T-cell (primary cell): ENCODE measurements around the gene TBC1D22A. TPM values are rescaled to one million over a fixed set of nuclear protein-coding genes. Genes with fewer than 3 reads are reported as not detected.
A peak's percentile ranks its signal among the peaks of the same experiment; 100 is the strongest.

Experiments
- ATAC-seq, 4 experiments: fragments of 200-7000 bp in 3 of 4; fragments of 150-1000 bp in 1 of 4; cut with Tn5 transposase; replicated peaks in 1 of 4; 1 replicate in 3 of 4; 2 replicates in 1 of 4; pipeline ENCODE4 v1.10.0; 2021; ENCODE audit warnings: moderate library complexity in 3 of 4, mild to moderate bottlenecking in 2 of 4, moderate number of reproducible peaks in 1 of 4
- CTCF ChIA-PET, 2 donors: fragments of 300-600 bp; sonication (Branson Sonifier 250); formaldehyde crosslinking; loops; one replicate each; lab custom pipeline; 2022; ENCODE audit warnings: antibody characterized with exemption in 2 of 2; lab: Charles Lee
- POLR2A ChIA-PET, 2 donors: fragments of 300-600 bp; sonication (Branson Sonifier 250); formaldehyde crosslinking; loops; one replicate each; lab custom pipeline; 2022; ENCODE audit warnings: antibody characterized with exemption in 2 of 2; lab: Charles Lee
- DNase-seq, 35 experiments: peaks; one replicate each; pipeline versions ENCODE4 v3.0.0 to v3.0.0-alpha.2; 2013 to 2023
- H3K27ac ChIP-seq: one replicate; pipeline ENCODE4 v1.5.1; 2013; ENCODE audit warnings: low read length
- H3K27me3 ChIP-seq, 2 experiments: replicated peaks in 1 of 2; 1 replicate in 1 of 2; 2 replicates in 1 of 2; pipeline versions ENCODE4 v1.6.1 to v1.7.0; 2013; ENCODE audit warnings: low read length in 1 of 2, mixed read lengths in 1 of 2; ENCODE audit not compliant: control insufficient read depth in 2 of 2, insufficient read depth in 2 of 2; ENCODE audit errors: extremely low read depth in 1 of 2
- H3K36me3 ChIP-seq, 2 donors: 1 replicate in 1 of 2; 2 replicates in 1 of 2; pipeline versions ENCODE4 v1.6.1 to v1.7.0; 2013; ENCODE audit warnings: low read length in 1 of 2; ENCODE audit not compliant: control insufficient read depth in 2 of 2, insufficient read depth in 1 of 2; ENCODE audit errors: extremely low read depth in 1 of 2
- H3K4me1 ChIP-seq, 2 experiments: 1 replicate in 1 of 2; 2 replicates in 1 of 2; pipeline versions ENCODE4 v1.6.1 to v1.7.0; 2013; ENCODE audit warnings: low read length in 2 of 2, mixed read lengths in 1 of 2; ENCODE audit not compliant: insufficient read depth in 2 of 2, control insufficient read depth in 1 of 2; ENCODE audit errors: extremely low read depth in 1 of 2
- H3K4me3 ChIP-seq, 2 donors: 1 replicate in 1 of 2; 2 replicates in 1 of 2; pipeline versions ENCODE4 v1.5.1 to v1.7.0; 2013; ENCODE audit warnings: mild to moderate bottlenecking in 2 of 2, low read length in 1 of 2, moderate library complexity in 1 of 2; ENCODE audit not compliant: control insufficient read depth in 1 of 2; ENCODE audit errors: extremely low read depth in 1 of 2
- H3K9me3 ChIP-seq: 2 replicates; pipeline ENCODE4 v1.7.0; 2013
- H3K27ac Mint-ChIP-seq, 2 donors: one replicate each; pipeline ENCODE4 v1.8.0; 2020 to 2021; ENCODE audit warnings: mild to moderate bottlenecking in 2 of 2, mixed read lengths in 2 of 2
- H3K27me3 Mint-ChIP-seq, 2 donors: one replicate each; pipeline ENCODE4 v1.8.0; 2021 to 2022; ENCODE audit warnings: mixed read lengths in 2 of 2
- H3K36me3 Mint-ChIP-seq: one replicate; pipeline ENCODE4 v1.8.0; 2021; ENCODE audit warnings: mixed read lengths
- H3K4me1 Mint-ChIP-seq, 3 donors: one replicate each; pipeline ENCODE4 v1.8.0; 2020 to 2022; ENCODE audit warnings: mixed read lengths in 3 of 3, mild to moderate bottlenecking in 1 of 3
- H3K4me3 Mint-ChIP-seq, 3 donors: one replicate each; pipeline ENCODE4 v1.8.0; 2020 to 2022; ENCODE audit warnings: mild to moderate bottlenecking in 3 of 3, mixed read lengths in 3 of 3, moderate library complexity in 3 of 3
- H3K9me3 Mint-ChIP-seq, 3 donors: one replicate each; pipeline ENCODE4 v1.8.0; 2020 to 2022; ENCODE audit warnings: mixed read lengths in 3 of 3
- WGBS: methylation state at CpG from one replicate; pipeline ENCODE4 v1.1.5; 2013; ENCODE audit warnings: missing lambda C conversion rate; ENCODE audit not compliant: insufficient coverage; 5-methylcytosine and 5-hydroxymethylcytosine counted together
- total RNA-seq, 35 experiments: library from RNA in 6 of 35; stranded (reverse) in 6 of 35; fragments of 120-200 nt in 1 of 35; gene quantifications; one replicate each; pipeline versions ENCODE4 v1.2.1 to v1.2.4 and lab custom pipeline; 2013 to 2026

Gene TBC1D22A
- total RNA-seq, 5 donors from 2014 or later (not counting 1 experiment from before 2014, with no cell fraction given), result 38.3 to 67.8 (median 57.7) TPM

DNA sequence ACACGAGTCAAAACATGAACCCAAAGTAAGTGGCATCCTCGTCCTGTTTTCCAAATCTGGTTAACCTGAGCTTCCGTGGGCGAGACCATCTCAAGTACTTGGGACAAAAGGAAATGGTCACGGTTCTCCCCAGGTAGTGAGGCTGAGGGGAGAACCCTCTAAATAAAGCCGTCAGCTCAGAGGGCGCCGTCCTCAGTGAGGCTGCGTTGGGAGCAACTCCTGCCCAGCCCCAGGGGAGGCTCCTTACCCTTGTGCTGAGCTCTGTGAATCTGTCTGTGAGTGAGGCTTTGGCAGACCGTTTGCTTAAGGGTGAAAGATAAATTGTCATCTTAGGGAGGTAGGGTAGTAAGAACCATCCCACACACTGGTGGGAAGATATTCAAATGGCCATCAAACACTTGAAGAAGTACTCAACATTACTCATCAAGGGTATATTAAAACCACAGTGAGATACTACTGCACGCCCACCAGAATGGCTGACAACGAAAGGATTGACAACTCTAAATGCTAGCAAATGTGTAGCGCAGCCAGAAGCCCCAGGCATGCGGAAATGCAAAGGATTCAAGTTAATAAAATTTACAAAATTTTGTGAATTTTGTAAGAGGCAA, 321.0 kb downstream of the TBC1D22A start:
- Mint-ChIP-seq H3K4me1 (peaks cover 5 to 17% (median 9%) of the 10 kb centered on the region in 3 donors), H3K27me3 (no peaks in the 10 kb centered on the region), H3K9me3 (peaks cover 0 to 11% (median 0%) of the 10 kb centered on the region in 3 donors), H3K4me3 (no peak overlapping the region), H3K36me3 (peaks cover 26% of the 10 kb centered on the region), H3K27ac (no peak overlapping the region)
- POLR2A ChIA-PET, result no interaction called here
- H3K27ac ChIP-seq, result no peak overlapping the region
- no peak overlapping the region for H3K4me3 ChIP-seq
- no peaks in the 10 kb centered on the region for H3K36me3 ChIP-seq
- no peaks in the 10 kb centered on the region for H3K9me3 ChIP-seq
- 83% methylated on average over 9 of the region's 14 CpGs for WGBS
- no peak for ATAC-seq
- DNase-seq, result no peak
- no peaks in the 10 kb centered on the region for H3K27me3 ChIP-seq
- H3K4me1 ChIP-seq, result no peaks in the 10 kb centered on the region
- CTCF ChIA-PET, result no interaction called here

DNA sequence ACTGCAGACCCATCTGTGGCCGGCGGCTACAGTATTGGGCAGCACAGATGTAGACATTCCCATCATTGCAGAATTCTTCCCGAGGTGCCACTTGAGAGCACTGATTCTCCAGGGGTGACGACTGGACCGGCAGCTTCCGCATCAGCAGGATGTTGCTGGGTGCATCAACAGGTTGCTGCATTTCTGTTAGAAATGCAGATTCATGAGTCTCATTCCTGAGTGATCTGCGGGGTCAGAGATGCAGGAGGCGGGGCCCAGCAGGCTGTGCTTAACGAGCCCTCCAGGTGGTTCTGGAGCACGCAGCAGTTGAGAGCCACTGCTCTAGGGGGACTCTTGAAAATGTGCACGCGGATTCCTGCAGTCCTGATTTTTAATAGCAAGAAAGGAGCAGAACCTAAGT, 321.8 kb downstream of the TBC1D22A start:
- H3K4me3 ChIP-seq, result no peak overlapping the region
- no peaks in the 10 kb centered on the region for H3K27me3 ChIP-seq
- H3K27ac ChIP-seq, result no peak overlapping the region
- no peaks in the 10 kb centered on the region for H3K27me3 Mint-ChIP-seq
- H3K4me3 Mint-ChIP-seq, result no peak overlapping the region
- no peak for ATAC-seq
- peaks cover 13 to 24% (median 17%) of the 10 kb centered on the region in 3 donors for H3K4me1 Mint-ChIP-seq
- 98% methylated on average over 12 of the region's 12 CpGs for WGBS
- peaks cover 23% of the 10 kb centered on the region for H3K36me3 Mint-ChIP-seq
- ChIA-PET CTCF (no interaction called here), POLR2A (no interaction called here)
- DNase-seq, result no peak
- no peaks in the 10 kb centered on the region for H3K9me3 ChIP-seq
- peaks cover 0 to 11% (median 0%) of the 10 kb centered on the region in 3 donors for H3K9me3 Mint-ChIP-seq
- H3K27ac Mint-ChIP-seq, result no peak overlapping the region
- no peaks in the 10 kb centered on the region for H3K36me3 ChIP-seq
- no peaks in the 10 kb centered on the region for H3K4me1 ChIP-seq

DNA sequence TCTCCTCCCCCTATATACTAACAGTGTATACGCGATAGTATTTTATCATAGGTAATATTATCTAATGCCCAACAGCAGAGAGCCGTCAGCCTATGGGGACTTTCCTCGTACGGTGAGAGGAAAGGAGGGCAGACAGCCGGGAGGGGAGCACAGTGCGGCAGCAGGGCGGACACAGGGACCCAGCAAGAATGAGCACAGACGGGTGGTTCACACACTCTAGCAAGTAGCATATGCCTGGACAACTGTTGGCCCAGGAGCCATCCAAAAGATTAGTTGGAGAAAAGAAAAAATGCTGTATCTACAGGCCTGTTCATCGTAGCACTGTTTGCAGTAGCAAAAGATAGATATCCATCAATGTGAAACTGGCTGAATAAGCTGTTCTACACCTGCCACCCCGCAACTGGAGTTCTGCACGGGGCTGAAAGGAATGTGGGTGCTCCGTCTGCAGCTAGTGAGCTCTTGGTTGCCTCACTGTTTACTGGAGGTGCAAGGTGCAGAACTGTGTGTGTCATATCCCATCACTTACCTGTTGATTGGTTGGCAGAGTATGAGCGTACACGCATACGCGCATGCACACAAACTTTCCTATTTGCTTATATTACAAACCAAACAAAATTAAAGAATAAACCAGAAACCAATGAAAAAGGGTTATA, 324.3 kb downstream of the TBC1D22A start:
- DNase-seq, result no peak
- Histone ChIP-seq H3K36me3 (no peaks in the 10 kb centered on the region), H3K27me3 (no peaks in the 10 kb centered on the region), H3K4me1 (peaks cover 0 to 19% of the 10 kb centered on the region in 2 experiments), H3K27ac (no peak overlapping the region), H3K9me3 (no peaks in the 10 kb centered on the region), H3K4me3 (no peak overlapping the region)
- H3K9me3 Mint-ChIP-seq, result no peaks in the 10 kb centered on the region
- peaks cover 34 to 44% (median 35%) of the 10 kb centered on the region in 3 donors for H3K4me1 Mint-ChIP-seq
- POLR2A ChIA-PET, result no interaction called here
- CTCF ChIA-PET, result no interaction called here
- H3K27me3 Mint-ChIP-seq, result no peaks in the 10 kb centered on the region
- 96% methylated on average over 8 of the region's 17 CpGs for WGBS
- H3K36me3 Mint-ChIP-seq, result peaks cover 21% of the 10 kb centered on the region
- H3K27ac Mint-ChIP-seq, result no peak overlapping the region
- no peak for ATAC-seq
- H3K4me3 Mint-ChIP-seq, result no peak overlapping the region

DNA sequence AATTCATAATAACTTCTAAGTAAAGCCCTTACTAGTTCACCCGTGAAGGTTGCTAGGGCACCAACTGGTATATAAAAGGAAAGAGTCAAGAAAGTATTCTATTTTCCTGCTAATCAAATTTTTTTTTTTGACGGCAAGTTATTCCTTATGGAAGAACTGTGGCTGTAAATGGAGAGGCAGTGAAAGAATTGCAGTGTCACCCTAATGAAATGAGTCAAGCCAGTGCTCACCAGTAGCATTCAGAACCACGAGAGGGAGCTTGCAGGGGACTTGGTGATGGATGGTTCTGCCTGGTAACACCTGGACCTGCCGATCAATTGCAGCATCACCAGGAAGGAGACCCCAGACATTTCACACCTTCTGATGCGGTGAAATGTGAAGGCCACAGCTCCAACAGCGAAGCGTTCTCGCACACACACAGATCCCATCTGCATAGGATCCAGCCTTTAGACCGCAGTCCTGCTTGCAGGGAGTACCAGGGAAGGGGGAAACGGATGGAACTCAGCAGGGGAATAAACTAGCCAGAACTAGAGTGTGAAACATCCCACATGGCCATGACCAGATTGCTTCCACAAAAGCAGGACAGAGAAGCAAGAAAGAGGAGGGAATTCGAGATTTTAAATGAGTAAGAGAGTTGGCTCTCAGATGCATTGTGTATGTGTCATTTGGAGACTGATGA, 326.2 kb downstream of the TBC1D22A start:
- WGBS, result 79% methylated on average over 3 of the region's 11 CpGs
- ATAC-seq (no peak), DNase-seq (no peak)
- Mint-ChIP-seq H3K9me3 (peaks cover 0 to 3% (median 0%) of the 10 kb centered on the region in 3 donors), H3K4me3 (peak overlapping the region in 1 of 3 donors; percentile 77), H3K4me1 (peaks cover 40 to 49% (median 47%) of the 10 kb centered on the region in 3 donors), H3K27ac (no peak overlapping the region), H3K36me3 (peaks cover 28% of the 10 kb centered on the region), H3K27me3 (no peaks in the 10 kb centered on the region)
- Histone ChIP-seq H3K9me3 (no peaks in the 10 kb centered on the region), H3K27ac (no peak overlapping the region), H3K36me3 (no peaks in the 10 kb centered on the region), H3K4me3 (no peak overlapping the region), H3K4me1 (peaks cover 0 to 19% of the 10 kb centered on the region in 2 experiments), H3K27me3 (no peaks in the 10 kb centered on the region)
- ChIA-PET CTCF (no interaction called here), POLR2A (no interaction called here)

DNA sequence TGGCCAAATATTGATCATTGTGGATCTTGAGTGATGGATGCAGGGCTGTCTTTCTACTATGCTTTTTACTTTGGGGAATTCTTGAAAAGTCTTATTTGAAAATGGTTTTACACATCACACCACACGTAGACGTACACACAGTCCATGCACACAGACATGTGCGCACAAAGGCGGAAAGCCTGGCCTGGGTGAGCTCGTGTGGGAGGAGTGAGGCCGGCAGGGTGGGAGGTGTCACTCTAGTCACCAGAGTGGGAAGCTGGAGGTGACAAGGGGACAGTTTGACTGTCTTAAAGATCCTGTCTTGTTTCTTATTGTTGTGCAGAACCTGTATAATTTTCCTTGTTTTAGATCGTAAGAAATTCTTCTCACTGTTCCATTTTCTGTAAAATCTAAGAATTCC, 326.9 kb downstream of the TBC1D22A start:
- Histone ChIP-seq H3K4me1 (peaks cover 0 to 19% of the 10 kb centered on the region in 2 experiments), H3K9me3 (no peaks in the 10 kb centered on the region), H3K27ac (no peak overlapping the region), H3K36me3 (no peaks in the 10 kb centered on the region), H3K27me3 (no peaks in the 10 kb centered on the region), H3K4me3 (no peak overlapping the region)
- ATAC-seq (no peak), DNase-seq (no peak)
- WGBS, result 91% methylated on average over 4 of the region's 7 CpGs
- Mint-ChIP-seq H3K36me3 (peaks cover 33% of the 10 kb centered on the region), H3K4me3 (peak overlapping the region in 1 of 3 donors; percentile 77), H3K4me1 (peaks cover 47 to 49% (median 47%) of the 10 kb centered on the region in 3 donors), H3K27ac (no peak overlapping the region), H3K9me3 (peaks cover 0 to 3% (median 2%) of the 10 kb centered on the region in 3 donors), H3K27me3 (no peaks in the 10 kb centered on the region)
- ChIA-PET POLR2A (no interaction called here), CTCF (interaction anchor here in 1 of 2 donors (0.6 kb wide), 1 partner anchor 314 kb away, joined by 4 read pairs; no protein-coding TSS in a partner anchor)

DNA sequence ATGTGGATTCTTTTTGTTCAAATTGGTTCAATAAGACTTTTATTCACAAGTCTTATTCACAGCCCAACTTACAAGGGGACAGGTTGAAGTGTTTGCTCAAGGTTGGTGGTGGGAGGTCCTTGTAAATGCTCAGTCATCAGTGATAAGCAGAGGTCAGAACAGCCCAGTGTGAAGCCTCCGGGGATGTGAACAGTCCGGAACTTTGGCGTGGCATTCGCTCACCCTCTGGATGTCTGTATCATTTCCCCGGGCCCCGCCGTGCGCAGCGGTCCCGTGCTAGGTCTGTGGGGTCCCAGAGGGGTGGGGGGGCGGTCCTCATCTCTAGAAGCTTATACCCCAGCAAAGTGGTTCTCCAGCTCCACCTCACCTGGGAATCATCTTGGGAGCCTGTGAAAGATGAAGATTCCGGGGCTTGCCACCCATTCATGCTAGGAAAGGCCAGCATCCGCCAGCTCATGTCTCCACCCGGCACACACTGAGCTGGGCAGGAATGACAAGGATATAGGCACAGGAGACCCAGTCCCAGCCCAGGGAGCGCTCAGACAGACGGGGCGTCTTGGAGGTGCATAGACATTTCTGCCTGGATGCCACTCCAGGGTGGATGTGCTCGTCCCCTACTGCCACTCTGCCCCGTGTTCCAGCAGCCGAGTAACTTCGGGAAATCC, 327.5 kb downstream of the TBC1D22A start:
- peaks cover 0 to 19% of the 10 kb centered on the region in 2 experiments for H3K4me1 ChIP-seq
- no peak for ATAC-seq
- no peak for DNase-seq
- no peaks in the 10 kb centered on the region for H3K27me3 ChIP-seq
- ChIA-PET POLR2A (no interaction called here), CTCF (interaction anchor here in 1 of 2 donors (0.6 kb wide), 1 partner anchor 314 kb away, joined by 4 read pairs; no protein-coding TSS in a partner anchor)
- H3K4me1 Mint-ChIP-seq, result peaks cover 49 to 52% (median 52%) of the 10 kb centered on the region in 3 donors
- no peaks in the 10 kb centered on the region for H3K27me3 Mint-ChIP-seq
- no peaks in the 10 kb centered on the region for H3K9me3 ChIP-seq
- H3K9me3 Mint-ChIP-seq, result peaks cover 0 to 3% (median 2%) of the 10 kb centered on the region in 3 donors
- peaks cover 33% of the 10 kb centered on the region for H3K36me3 Mint-ChIP-seq
- WGBS, result 93% methylated on average over 13 of the region's 21 CpGs
- no peaks in the 10 kb centered on the region for H3K36me3 ChIP-seq
- no peak overlapping the region for H3K27ac Mint-ChIP-seq
- no peak overlapping the region for H3K4me3 ChIP-seq
- peak overlapping the region in 2 of 3 donors; percentile 62 to 77 for H3K4me3 Mint-ChIP-seq
- H3K27ac ChIP-seq, result no peak overlapping the region
